Thoracic aorta (tissue), 2 donors: ENCODE measurements around the gene CEND1. TPM values are rescaled to one million over a fixed set of nuclear protein-coding genes. Genes with fewer than 3 reads are reported as not detected.
A peak's percentile ranks its signal among the peaks of the same experiment; 100 is the strongest.

Experiments used
- ATAC-seq: fragments of 150-250 bp; one replicate; pipeline ENCODE4 v1.8.0; 2017; ENCODE audit warnings: low read depth; ENCODE audit not compliant: insufficient number of reproducible peaks, low FRiP score
- DNase-seq: peaks from one replicate; pipeline ENCODE4 v3.0.0-alpha.2; 2020; ENCODE audit warnings: low spot score
- H3K27ac ChIP-seq, 2 donors: fragments of 200-600 bp; sonication (generic); 1 replicate in 1 of 2; 2 replicates in 1 of 2; pipeline ENCODE4 v1.5.1; 2016; ENCODE audit warnings: mild to moderate bottlenecking in 2 of 2, moderate library complexity in 2 of 2
- H3K27me3 ChIP-seq: fragments of 200-600 bp; sonication (generic); replicated peaks from 2 replicates; pipeline ENCODE4 v1.6.0; 2016; ENCODE audit warnings: mild to moderate bottlenecking; ENCODE audit not compliant: insufficient read depth
- H3K36me3 ChIP-seq: fragments of 200-600 bp; sonication (generic); one replicate; pipeline ENCODE4 v1.5.1; 2016
- H3K4me1 ChIP-seq, 2 donors: fragments of 200-600 bp; sonication (generic); 1 replicate in 1 of 2; 2 replicates in 1 of 2; pipeline versions ENCODE4 v1.5.1 to v1.6.0; 2016; ENCODE audit warnings: low read depth in 2 of 2, mild to moderate bottlenecking in 1 of 2; ENCODE audit not compliant: control insufficient read depth in 1 of 2
- H3K4me3 ChIP-seq: fragments of 200-600 bp; sonication (generic); 2 replicates; pipeline ENCODE4 v1.5.1; 2016; ENCODE audit warnings: mild to moderate bottlenecking
- H3K9me3 ChIP-seq: fragments of 200-600 bp; sonication (generic); 2 replicates; pipeline ENCODE4 v1.5.1; 2016
- CTCF ChIP-seq: fragments of 200-600 bp; sonication (generic); IDR thresholded peaks from one replicate; pipeline ENCODE4 v1.5.1; 2019; ENCODE audit warnings: antibody characterized with exemption
- total RNA-seq, 2 donors: library from RNA; depleted of rRNA; stranded (reverse); fragments of >200 nt; gene quantifications; one replicate each; pipeline versions ENCODE4 v1.1.0 to v1.2.3, GENCODE V29; 2016

CEND1 gene
- total RNA-seq, 2 donors from 2014 or later = not detected

- ATAC-seq = no peak
- no peak for DNase-seq
- peaks cover 0 to 16% of the 10 kb centered on the region in 2 donors for H3K4me1 ChIP-seq
Measured at GRCh38 chr11:787084-787675, 2.7 kb downstream of the CEND1 start.

DNA sequence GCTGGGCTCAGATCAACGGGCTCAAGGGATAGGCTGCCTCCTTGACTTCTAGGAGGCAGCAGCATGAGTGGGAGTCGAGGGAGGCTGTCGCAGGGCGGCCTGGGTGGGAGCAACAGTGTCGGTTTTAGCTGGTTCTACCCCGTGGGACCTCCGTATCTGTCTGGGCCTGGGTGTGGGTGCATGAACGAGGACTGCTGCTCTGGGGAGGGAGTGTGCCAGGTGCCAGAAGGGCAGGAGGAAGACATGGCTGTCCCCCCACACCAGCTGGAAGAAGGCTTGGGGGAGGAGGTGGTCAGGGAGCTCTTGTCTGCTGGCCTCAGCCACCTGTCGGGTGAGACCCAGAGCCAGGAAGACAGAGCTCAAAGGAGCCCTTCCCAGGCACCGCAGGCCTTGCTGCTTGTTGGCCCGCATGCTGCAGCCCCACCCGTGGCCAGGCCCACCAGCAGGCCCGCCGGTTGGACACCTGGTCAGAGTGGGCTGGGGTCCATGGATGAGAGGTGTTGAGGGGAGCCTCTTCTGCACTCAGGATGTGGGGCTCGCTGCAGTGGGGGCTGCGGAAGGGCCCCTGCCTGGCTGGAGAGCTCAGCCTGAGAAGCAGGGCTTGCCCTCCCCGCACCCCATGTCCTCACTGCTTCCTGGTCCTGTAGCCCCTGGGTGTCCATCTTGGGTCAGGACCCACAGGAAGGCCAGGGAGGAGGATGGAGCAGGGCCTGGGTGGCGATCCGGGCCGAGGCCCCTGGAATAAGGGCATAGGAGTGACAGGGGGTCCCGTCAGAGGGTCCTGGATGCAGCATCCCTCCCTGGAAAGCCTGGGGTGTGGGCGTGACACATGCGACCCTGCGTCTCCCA is 3.4 kb downstream of the CEND1 start:
- Histone ChIP-seq H3K9me3 (no peaks in the 10 kb centered on the region), H3K36me3 (no peaks in the 10 kb centered on the region), H3K4me1 (peaks cover 0 to 16% of the 10 kb centered on the region in 2 donors), H3K27me3 (peaks cover 8% of the 10 kb centered on the region), H3K4me3 (no peak overlapping the region), H3K27ac (no peak overlapping the region)
- no peak for ATAC-seq
- DNase-seq = no peak
- TF ChIP-seq CTCF = no peak

More at GRCh38 chr11:787084-787675, 2.7 kb downstream of the CEND1 start:
- Histone ChIP-seq H3K9me3 (no peaks in the 10 kb centered on the region), H3K27me3 (peaks cover 8% of the 10 kb centered on the region), H3K27ac (no peak overlapping the region), H3K4me3 (no peak overlapping the region), H3K36me3 (no peaks in the 10 kb centered on the region)
- TF ChIP-seq CTCF = no peak

- Histone ChIP-seq H3K27ac (peak overlapping the region; percentile 15 to 41), H3K4me1 (peaks cover 0 to 16% of the 10 kb centered on the region in 2 donors), H3K9me3 (no peaks in the 10 kb centered on the region), H3K4me3 (peak overlapping the region; percentile 47), H3K36me3 (no peaks in the 10 kb centered on the region), H3K27me3 (peaks cover under 1% of the 10 kb centered on the region)
- TF ChIP-seq CTCF = peak; percentile 51
- peak; percentile 47 for DNase-seq
- peak; percentile 58 for ATAC-seq
Measured at GRCh38 chr11:783581-784015, 6.3 kb downstream of the CEND1 start.

- no peak for TF ChIP-seq CTCF
- Histone ChIP-seq H3K9me3 (no peaks in the 10 kb centered on the region), H3K36me3 (no peaks in the 10 kb centered on the region), H3K27ac (no peak overlapping the region), H3K27me3 (no peaks in the 10 kb centered on the region), H3K4me1 (peaks cover 4 to 25% of the 10 kb centered on the region in 2 donors), H3K4me3 (no peak overlapping the region)
- DNase-seq = no peak
- ATAC-seq = no peak
Measured at GRCh38 chr11:782264-783174, 7.4 kb downstream of the CEND1 start.
